AG09319 (cell line): ENCODE data around the gene SEMA4C.
"Not testable (repeated sequence)": the region's sequence is repeated elsewhere in the genome, so short reads cannot be mapped to it uniquely, and the experiment has no call there.

Experiments
- DNase-seq: peaks from one replicate; pipeline ENCODE4 v3.0.0-alpha.2; 2010; ENCODE audit warnings: low read depth; ENCODE audit errors: extremely low read depth
- CTCF ChIP-seq: IDR thresholded peaks from 2 replicates; pipeline ENCODE4 v1.5.1; 2011; ENCODE audit warnings: low read depth, mild to moderate bottlenecking, inconsistent platforms, low read length, moderate library complexity

The SEMA4C gene

DNA sequence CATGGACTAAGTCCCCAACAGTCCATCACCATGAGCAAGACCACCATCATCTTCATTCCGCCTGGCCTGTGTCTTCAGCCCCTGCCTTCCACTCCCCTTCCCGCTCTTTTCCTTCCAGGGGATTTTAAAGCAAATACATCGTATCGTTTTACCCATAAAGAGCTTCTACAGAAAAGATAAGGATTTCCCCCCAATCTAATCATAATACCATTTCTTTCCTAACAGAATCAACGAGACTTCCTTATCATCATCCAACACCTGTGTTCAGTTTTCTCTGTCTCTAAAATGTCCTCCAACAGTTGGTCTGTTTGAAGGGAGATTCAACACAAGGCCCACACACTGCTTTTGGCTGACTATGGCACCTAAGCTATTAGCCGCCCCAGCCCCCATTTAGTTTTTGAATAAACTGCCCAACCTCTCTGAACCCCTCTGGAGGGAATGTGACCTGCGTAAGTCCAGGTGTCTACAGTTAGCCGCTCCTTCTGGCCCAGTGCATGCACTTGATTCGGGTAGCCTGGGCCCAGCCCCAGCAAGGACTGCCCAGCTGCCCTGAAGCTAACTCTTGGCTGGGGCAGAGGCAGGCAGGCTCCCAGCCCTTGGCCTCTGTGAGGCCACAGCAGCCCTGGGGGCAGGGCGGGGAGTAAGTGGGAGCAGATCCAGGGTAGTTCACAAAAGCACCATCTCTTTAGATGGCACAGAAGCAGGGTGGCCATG, 25.3 kb upstream of the SEMA4C start:
- no peak for TF ChIP-seq CTCF
- no peak for DNase-seq

GRCh38 chr2:96894151-96894531, 24.3 kb upstream of the SEMA4C start:
- no peak for TF ChIP-seq CTCF
- no peak for DNase-seq

- no peak for DNase-seq
- no peak for TF ChIP-seq CTCF
Observed at GRCh38 chr2:96893289-96894150, 23.6 kb upstream of the SEMA4C start.

DNA sequence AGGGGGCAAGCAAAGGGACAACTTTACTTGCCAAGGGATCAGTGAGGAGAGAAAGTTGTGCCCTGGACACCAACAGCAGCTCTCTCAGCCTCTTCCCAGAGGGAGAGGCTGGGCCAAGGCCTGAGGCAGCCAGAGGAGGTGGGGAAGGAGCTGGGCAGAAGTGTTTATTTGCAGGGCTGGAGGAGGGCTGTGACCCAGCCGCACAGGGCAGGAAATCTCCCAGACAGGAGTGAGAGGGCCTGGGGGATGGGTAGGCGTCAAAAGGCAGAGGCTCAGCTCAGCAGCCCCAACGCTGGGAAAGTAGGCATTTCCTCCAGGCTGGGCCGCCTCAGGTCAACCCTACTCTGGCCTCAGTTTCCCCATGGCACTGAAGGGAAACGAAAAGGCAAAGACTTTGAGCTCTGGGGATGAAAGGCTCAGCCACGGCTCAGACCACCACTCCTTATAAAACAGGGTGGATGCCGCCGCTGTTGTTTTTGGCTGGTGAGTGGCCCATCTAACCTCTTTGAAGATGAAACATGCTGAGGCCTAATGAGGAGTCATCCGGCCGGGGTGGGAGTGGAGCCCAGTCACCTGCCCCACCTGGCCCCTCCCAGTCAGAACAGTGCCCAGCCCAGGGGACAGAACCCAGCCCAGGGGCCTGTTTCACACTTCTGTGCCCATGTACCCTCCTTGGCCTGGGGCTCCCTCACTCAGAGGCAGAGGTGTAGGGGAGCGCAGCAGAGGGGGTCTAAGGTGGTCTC, 21.9 kb upstream of the SEMA4C start:
- DNase-seq, result no peak
- TF ChIP-seq CTCF, result no peak

DNA sequence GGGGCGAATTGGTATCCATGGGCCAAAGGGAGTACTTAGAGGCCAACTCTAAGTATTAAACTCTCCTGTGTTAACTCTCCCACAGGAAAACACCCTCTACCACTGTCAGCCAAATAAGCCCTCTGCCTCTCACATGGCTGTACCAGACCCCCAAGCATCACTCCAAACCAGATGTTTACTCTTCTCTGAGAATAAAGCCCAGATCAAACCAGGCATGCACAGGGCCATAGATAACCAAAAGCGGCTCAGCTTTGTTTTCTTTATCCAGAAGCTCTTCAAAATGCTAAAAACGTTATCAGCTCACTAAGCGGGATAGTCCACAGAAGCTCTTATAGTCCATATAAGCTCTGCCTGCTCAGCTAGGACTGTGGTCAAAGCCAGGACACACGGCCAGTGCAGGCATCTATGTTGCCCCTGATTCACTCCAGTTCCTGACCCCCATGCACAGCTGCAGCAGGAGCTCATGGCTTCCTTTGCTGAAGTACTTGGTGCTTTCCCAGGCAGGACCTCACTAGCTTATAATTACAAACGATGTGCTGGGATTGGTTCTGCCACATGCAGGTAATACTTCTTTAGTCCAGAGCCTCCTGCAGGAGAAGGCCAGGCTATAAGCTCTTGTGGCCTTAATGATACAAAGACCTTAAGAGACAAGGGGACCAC, 21.0 kb upstream of the SEMA4C start:
- no peak for TF ChIP-seq CTCF
- DNase-seq, result no peak

- DNase-seq, result no peak
- no peak for TF ChIP-seq CTCF
Observed at GRCh38 chr2:96890252-96890651, 20.4 kb upstream of the SEMA4C start.

GRCh38 chr2:96889502-96889901, 19.6 kb upstream of the SEMA4C start:
- not testable (repeated sequence) for DNase-seq
